Kidney (tissue), 14 donors: ENCODE results near the gene ENKD1. TPM values are rescaled to one million over a fixed set of nuclear protein-coding genes. Genes with fewer than 3 reads are reported as not detected.
"Not testable (repeated sequence)": the region's sequence is repeated elsewhere in the genome, so short reads cannot be mapped to it uniquely, and the experiment has no call there.

ENCODE experiments used
- DNase-seq, 5 donors: peaks; one replicate each; pipeline ENCODE4 v3.0.0-alpha.2; 2013 to 2020
- FAIRE-seq: peaks from 2 replicates; lab custom pipeline; 2012; peaks lifted over from hg19 to GRCh38; lab: Jason Lieb, UNC
- H3K27ac ChIP-seq, 2 donors: one replicate each; pipeline ENCODE4 v1.7.0; 2013; ENCODE audit warnings: low read depth in 2 of 2, low read length in 2 of 2, inconsistent platforms in 1 of 2
- H3K27me3 ChIP-seq: one replicate; pipeline ENCODE4 v1.7.1; 2013; ENCODE audit warnings: low read length, inconsistent platforms; ENCODE audit not compliant: control insufficient read depth, insufficient read depth
- H3K36me3 ChIP-seq, 3 donors: one replicate each; pipeline versions ENCODE4 v1.7.0 to v1.7.1; 2013; ENCODE audit warnings: low read length in 3 of 3, control low read depth in 1 of 3, inconsistent platforms in 1 of 3; ENCODE audit not compliant: insufficient read depth in 3 of 3, control insufficient read depth in 2 of 3
- H3K4me1 ChIP-seq, 3 donors: one replicate each; pipeline versions ENCODE4 v1.7.0 to v1.7.1; 2013; ENCODE audit warnings: low read length in 3 of 3, inconsistent platforms in 1 of 3, low read depth in 1 of 3; ENCODE audit not compliant: control insufficient read depth in 2 of 3, insufficient read depth in 2 of 3
- H3K4me3 ChIP-seq, 3 donors: one replicate each; pipeline versions ENCODE4 v1.7.0 to v1.8.1; 2013; ENCODE audit warnings: low read length in 3 of 3, control low read depth in 1 of 3, inconsistent platforms in 1 of 3
- H3K9ac ChIP-seq, 3 donors: one replicate each; pipeline versions ENCODE4 v1.7.0 to v1.7.1; 2013; ENCODE audit warnings: low read length in 3 of 3, control low read depth in 1 of 3, inconsistent platforms in 1 of 3
- H3K9me3 ChIP-seq, 3 donors: one replicate each; pipeline versions ENCODE4 v1.7.0 to v1.7.1; 2013; ENCODE audit warnings: low read length in 3 of 3, control low read depth in 1 of 3, inconsistent platforms in 1 of 3; ENCODE audit not compliant: control insufficient read depth in 2 of 3, insufficient read depth in 1 of 3
- intact Hi-C: fragments of 100-400 bp; cut with DNase I; formaldehyde crosslinking; loops from one replicate; pipeline ENCODE4 v1.11.1; 2022
- polyA plus RNA-seq: library from polyadenylated mRNA; stranded (reverse); fragments of 350-450 nt; fragmentation: Illumina TruSeq; extraction: RNeasy Lipid Tissue Mini Kit (QIAGEN cat#74804); gene quantifications from one replicate; pipeline ENCODE4 v1.2.3, GENCODE V29; 2014; ENCODE audit warnings: low read depth, low replicate concordance; ENCODE audit not compliant: insufficient read depth
- total RNA-seq: library from RNA; stranded (reverse); fragmentation: NEBNext Ultra II Directional; extraction: Animal tissue kit (Norgen Biotek cat#: 25700); gene quantifications from one replicate; pipeline ENCODE4 v1.2.1, GENCODE V29; 2021
- TF ChIP-seq, protein P1 (sequence below): IDR thresholded peaks from 3 replicates; pipeline ENCODE4 v1.5.1; 2012; ENCODE audit warnings: mild to moderate bottlenecking, moderate library complexity, borderline replicate concordance; ENCODE audit not compliant: insufficient read depth; ENCODE audit errors: extremely low read depth
- donor health status: control.
- donor health status: control.
- donor health status: control.
- donor health status: control.
- donor health status: control.
- donor health status: DM: yes; HTN: yes; CAD: no.
- donor health status: Normal renal cell carcinoma (clear cell type).

The ENKD1 gene
- total and polyA plus RNA-seq, 2 donors from 2014 or later, result 30.2 to 38.3 TPM

DNA sequence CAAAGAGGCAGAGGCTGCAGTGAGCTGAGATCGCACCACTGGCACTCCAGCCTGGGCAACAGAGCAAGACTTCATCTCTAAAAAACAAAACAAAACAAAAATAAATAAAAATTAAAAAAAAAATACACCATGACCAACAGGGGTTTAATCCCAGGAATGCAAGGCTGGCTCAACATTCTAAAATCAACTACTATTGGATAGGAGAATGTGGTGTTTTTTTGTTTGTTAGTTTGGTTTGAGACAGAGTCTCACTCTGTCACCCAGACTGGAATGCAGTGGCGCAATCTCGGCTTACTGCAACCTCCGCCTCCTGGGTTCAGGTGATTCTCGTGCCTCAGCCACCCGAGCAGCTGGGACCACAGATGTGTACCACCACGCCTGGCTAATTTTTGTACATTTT, 32.7 kb upstream of the ENKD1 start:
- FAIRE-seq (no peak), DNase-seq (no peak)
- Histone ChIP-seq H3K9ac (no peak overlapping the region), H3K4me1 (peaks cover 0 to 4% (median 3%) of the 10 kb centered on the region in 3 donors), H3K27me3 (no peaks in the 10 kb centered on the region), H3K27ac (no peak overlapping the region), H3K36me3 (peaks cover 0 to 4% (median 0%) of the 10 kb centered on the region in 3 donors), H3K9me3 (no peaks in the 10 kb centered on the region), H3K4me3 (no peak overlapping the region)
- intact Hi-C loops, result no loop called here
- TF ChIP-seq, protein P1, sequence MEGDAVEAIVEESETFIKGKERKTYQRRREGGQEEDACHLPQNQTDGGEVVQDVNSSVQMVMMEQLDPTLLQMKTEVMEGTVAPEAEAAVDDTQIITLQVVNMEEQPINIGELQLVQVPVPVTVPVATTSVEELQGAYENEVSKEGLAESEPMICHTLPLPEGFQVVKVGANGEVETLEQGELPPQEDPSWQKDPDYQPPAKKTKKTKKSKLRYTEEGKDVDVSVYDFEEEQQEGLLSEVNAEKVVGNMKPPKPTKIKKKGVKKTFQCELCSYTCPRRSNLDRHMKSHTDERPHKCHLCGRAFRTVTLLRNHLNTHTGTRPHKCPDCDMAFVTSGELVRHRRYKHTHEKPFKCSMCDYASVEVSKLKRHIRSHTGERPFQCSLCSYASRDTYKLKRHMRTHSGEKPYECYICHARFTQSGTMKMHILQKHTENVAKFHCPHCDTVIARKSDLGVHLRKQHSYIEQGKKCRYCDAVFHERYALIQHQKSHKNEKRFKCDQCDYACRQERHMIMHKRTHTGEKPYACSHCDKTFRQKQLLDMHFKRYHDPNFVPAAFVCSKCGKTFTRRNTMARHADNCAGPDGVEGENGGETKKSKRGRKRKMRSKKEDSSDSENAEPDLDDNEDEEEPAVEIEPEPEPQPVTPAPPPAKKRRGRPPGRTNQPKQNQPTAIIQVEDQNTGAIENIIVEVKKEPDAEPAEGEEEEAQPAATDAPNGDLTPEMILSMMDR, result no peak

DNA sequence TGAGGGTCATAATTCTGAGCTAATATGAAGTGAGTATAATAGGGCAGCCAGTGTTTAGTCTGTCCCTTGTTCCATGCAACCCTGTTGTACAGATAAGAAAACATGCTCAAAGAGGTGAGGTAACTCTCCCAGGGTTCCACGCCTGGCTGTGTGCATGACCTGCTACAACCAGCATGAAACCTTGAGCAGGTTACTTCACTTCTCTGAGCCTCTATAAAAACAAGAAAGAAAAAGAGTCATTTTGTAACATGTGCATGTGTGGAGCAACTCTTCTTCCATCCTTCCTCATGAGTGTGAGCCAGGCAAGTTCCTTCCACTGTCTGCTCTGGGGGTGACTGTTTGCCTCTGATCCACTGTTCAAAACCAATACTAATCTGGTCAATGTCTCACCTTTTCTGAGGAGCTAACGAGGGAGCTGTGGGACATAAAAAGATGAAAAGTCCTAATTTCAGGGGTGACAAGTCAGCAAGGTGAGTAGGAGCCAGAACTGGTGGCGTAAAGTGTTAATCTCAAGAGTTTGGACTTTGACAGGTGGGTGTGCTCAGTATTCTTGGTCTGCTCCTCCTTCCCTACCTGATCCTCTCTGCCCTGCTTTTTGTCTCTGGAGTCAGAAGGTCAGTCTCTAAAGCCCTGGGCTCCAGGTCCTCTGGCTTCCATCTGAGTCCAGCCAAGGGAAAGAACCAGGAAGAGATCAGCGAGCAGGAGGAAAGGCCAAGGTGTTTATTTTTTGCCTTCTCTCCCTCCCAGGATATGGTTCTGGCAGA, 31.1 kb upstream of the ENKD1 start:
- FAIRE-seq, result no peak
- no peak overlapping the region for H3K9ac ChIP-seq
- intact Hi-C loops, result no loop called here

DNA sequence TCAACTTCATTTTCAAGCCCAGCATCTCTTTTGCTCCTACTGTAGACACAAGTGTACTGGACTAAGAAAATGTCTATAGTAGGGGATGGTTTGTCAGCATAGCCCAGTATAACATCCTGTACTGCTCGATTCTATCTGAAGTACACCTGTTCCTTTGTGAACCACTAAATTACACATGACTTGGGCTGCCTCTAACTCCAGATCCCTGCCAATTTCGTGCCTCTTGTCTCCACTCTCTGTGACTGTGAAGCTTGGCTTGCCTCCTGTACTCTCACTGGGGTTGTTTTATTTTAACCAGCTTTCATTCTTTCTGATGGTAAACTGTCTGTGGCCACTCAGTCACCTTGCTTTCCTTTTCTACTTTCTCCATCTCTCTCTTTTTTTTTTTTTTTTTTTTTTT, 28.1 kb upstream of the ENKD1 start:
- Histone ChIP-seq H3K27me3 (no peaks in the 10 kb centered on the region), H3K4me3 (no peak overlapping the region), H3K36me3 (peaks cover 0 to 4% (median 0%) of the 10 kb centered on the region in 3 donors), H3K4me1 (peaks cover 0 to 4% (median 3%) of the 10 kb centered on the region in 3 donors), H3K9me3 (no peaks in the 10 kb centered on the region), H3K27ac (no peak overlapping the region), H3K9ac (no peak overlapping the region)
- intact Hi-C loops, result no loop called here
- DNase-seq (no peak), FAIRE-seq (no peak)
- TF ChIP-seq, protein P1, result no peak

More for the DNA sequence above, 31.1 kb upstream of the ENKD1 start:
- H3K27ac ChIP-seq, result no peak overlapping the region
- DNase-seq, result no peak
- H3K9me3 ChIP-seq, result no peaks in the 10 kb centered on the region
- H3K36me3 ChIP-seq, result peaks cover 0 to 4% (median 0%) of the 10 kb centered on the region in 3 donors
- peaks cover 0 to 4% (median 3%) of the 10 kb centered on the region in 3 donors for H3K4me1 ChIP-seq
- H3K27me3 ChIP-seq, result no peaks in the 10 kb centered on the region
- no peak overlapping the region for H3K4me3 ChIP-seq
- TF ChIP-seq, protein P1, result no peak

DNA sequence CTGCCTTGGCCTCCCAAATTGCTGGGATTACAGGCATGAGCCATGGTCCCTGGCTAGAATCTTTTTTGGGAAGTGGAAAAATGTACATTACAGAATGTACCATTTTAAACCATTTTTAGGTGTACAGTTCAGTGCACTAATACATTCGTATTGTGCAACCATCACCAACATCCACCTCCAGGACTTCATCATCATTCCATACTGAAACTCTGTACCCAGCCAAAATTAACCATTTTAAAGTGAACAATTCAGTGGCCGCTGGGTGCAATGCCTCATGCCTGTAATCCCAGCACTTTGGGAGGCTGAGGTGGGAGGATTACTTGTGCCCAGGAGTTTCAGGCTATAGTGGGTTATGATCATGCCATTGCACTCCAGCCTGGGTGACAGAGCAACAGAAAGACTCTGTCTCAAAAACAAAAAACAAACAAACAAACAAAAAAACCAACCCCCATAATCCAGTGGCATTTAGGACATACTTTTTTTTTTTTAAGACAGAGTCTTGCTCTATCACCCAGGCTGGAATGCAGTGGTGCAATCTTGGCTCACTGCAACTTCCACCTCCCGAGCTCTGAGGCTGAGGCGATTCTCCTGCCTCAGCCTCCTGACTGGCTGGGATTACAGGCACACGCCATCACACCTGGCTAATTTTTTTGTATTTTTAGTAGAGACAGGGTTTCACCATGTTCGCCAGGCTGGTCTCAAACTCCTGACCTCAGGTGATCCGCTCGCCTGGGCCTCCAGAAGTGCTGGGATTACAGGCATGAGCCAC, 27.2 kb upstream of the ENKD1 start:
- FAIRE-seq, H3K4me1 ChIP-seq, H3K9me3 ChIP-seq, H3K9ac ChIP-seq, DNase-seq, H3K27ac ChIP-seq, H3K36me3 ChIP-seq, intact Hi-C loops, H3K27me3 ChIP-seq, H3K4me3 ChIP-seq: not testable (repeated sequence)
